HEK293 (cell line): Measurements from ENCODE around the gene NAALADL2.

Source experiments
- CTCF ChIA-PET: fragments of 350-600 bp; formaldehyde crosslinking; extraction: SDS; loops from one replicate; lab custom pipeline; 2021; ENCODE audit warnings: antibody characterized with exemption; lab: Yijun Ruan, JAX
- POLR2A ChIA-PET: fragments of 300-600 bp; formaldehyde crosslinking; extraction: SDS; loops from one replicate; lab custom pipeline; 2020; ENCODE audit warnings: antibody characterized with exemption, inconsistent platforms; lab: Yijun Ruan, JAX
- H3K27ac ChIP-seq: fragments of 200-500 bp; sonication (Bioruptor generic); 2 replicates; pipeline ENCODE4 v1.5.1; 2014; ENCODE audit warnings: low read depth, low read length, control low read depth, inconsistent platforms; ENCODE audit errors: extremely low read depth
- H3K36me3 ChIP-seq, 2 experiments: fragments of 200-500 bp in 1 of 2; sonication (Bioruptor generic) in 1 of 2; 1 replicate in 1 of 2; 2 replicates in 1 of 2; pipeline ENCODE4 v1.5.1; 2014 to 2017; ENCODE audit warnings: inconsistent platforms in 2 of 2, low read length in 2 of 2; ENCODE audit not compliant: control insufficient read depth in 2 of 2, insufficient read depth in 1 of 2
- H3K4me1 ChIP-seq: fragments of 200-500 bp; sonication (Bioruptor generic); 2 replicates; pipeline ENCODE4 v1.5.1; 2014; ENCODE audit warnings: mild to moderate bottlenecking, low read length, inconsistent platforms; ENCODE audit not compliant: control insufficient read depth, insufficient read depth
- H3K4me3 ChIP-seq: 2 replicates; pipeline ENCODE4 v1.5.1; 2011; ENCODE audit warnings: low read depth, mild to moderate bottlenecking, control low read depth, low read length, moderate library complexity
- H3K9me3 ChIP-seq: fragments of 200-500 bp; sonication (Bioruptor generic); 2 replicates; pipeline ENCODE4 v1.5.1; 2014; ENCODE audit warnings: low read depth, low read length, inconsistent platforms; ENCODE audit not compliant: control insufficient read depth, insufficient read depth
- FEZF1 ChIP-seq: fragments of 450-650 bp; formaldehyde crosslinking; IDR thresholded peaks from 2 replicates; pipeline ENCODE4 v1.5.1; 2016; ENCODE audit warnings: missing biosample characterization, missing genetic modification characterization
- GLI4 ChIP-seq: fragments of 450-650 bp; formaldehyde crosslinking; IDR thresholded peaks from 2 replicates; pipeline ENCODE4 v1.5.1; 2016; ENCODE audit warnings: missing biosample characterization, missing genetic modification characterization
- IKZF3 ChIP-seq: fragments of 450-650 bp; IDR thresholded peaks from 2 replicates; pipeline ENCODE4 v1.5.0; 2018; ENCODE audit warnings: missing biosample characterization, mild to moderate bottlenecking, missing genetic modification characterization, moderate library complexity
- INSM2 ChIP-seq: fragments of 450-650 bp; formaldehyde crosslinking; IDR thresholded peaks from 2 replicates; pipeline ENCODE4 v1.5.1; 2016; ENCODE audit warnings: missing biosample characterization, missing genetic modification characterization
- KLF1 ChIP-seq: fragments of 450-650 bp; formaldehyde crosslinking; IDR thresholded peaks from 2 replicates; pipeline ENCODE4 v1.5.1; 2016; ENCODE audit warnings: missing biosample characterization, missing genetic modification characterization
- MZF1 ChIP-seq: fragments of 450-650 bp; formaldehyde crosslinking; IDR thresholded peaks from 2 replicates; pipeline ENCODE4 v1.5.1; 2017; ENCODE audit warnings: missing biosample characterization, missing genetic modification characterization, borderline replicate concordance
- SALL2 ChIP-seq: fragments of 450-650 bp; formaldehyde crosslinking; IDR thresholded peaks from 2 replicates; pipeline ENCODE4 v1.5.0; 2017; ENCODE audit warnings: missing biosample characterization, mild to moderate bottlenecking, missing genetic modification characterization, borderline replicate concordance
- ZBTB1 ChIP-seq: fragments of 450-650 bp; formaldehyde crosslinking; IDR thresholded peaks from 2 replicates; pipeline ENCODE4 v1.5.1; 2016; ENCODE audit warnings: missing biosample characterization, missing genetic modification characterization
- ZBTB7A ChIP-seq: fragments of 450-650 bp; formaldehyde crosslinking; IDR thresholded peaks from 2 replicates; pipeline ENCODE4 v1.5.1; 2016; ENCODE audit warnings: low read depth, missing biosample characterization, missing genetic modification characterization
- ZFP69B ChIP-seq: fragments of 450-650 bp; formaldehyde crosslinking; IDR thresholded peaks from 2 replicates; pipeline ENCODE4 v1.5.1; 2016; ENCODE audit warnings: missing biosample characterization, missing genetic modification characterization
- ZNF175 ChIP-seq: fragments of 450-650 bp; formaldehyde crosslinking; IDR thresholded peaks from 2 replicates; pipeline ENCODE4 v1.5.1; 2016; ENCODE audit warnings: missing biosample characterization, missing genetic modification characterization
- ZNF473 ChIP-seq: fragments of 450-650 bp; formaldehyde crosslinking; IDR thresholded peaks from 2 replicates; pipeline ENCODE4 v1.5.1; 2017; ENCODE audit warnings: missing biosample characterization, missing genetic modification characterization
- ZNF529 ChIP-seq: fragments of 450-650 bp; formaldehyde crosslinking; IDR thresholded peaks from 2 replicates; pipeline ENCODE4 v1.5.1; 2017; ENCODE audit warnings: missing genetic modification characterization, missing biosample characterization; ENCODE audit not compliant: insufficient replicate concordance
- ZNF548 ChIP-seq: fragments of 450-650 bp; formaldehyde crosslinking; IDR thresholded peaks from 2 replicates; pipeline ENCODE4 v1.5.1; 2016; ENCODE audit warnings: missing biosample characterization, missing genetic modification characterization
- ZNF549 ChIP-seq: fragments of 450-650 bp; IDR thresholded peaks from 2 replicates; pipeline ENCODE4 v1.5.1; 2018; ENCODE audit warnings: missing biosample characterization, missing genetic modification characterization, mild to moderate bottlenecking, inconsistent platforms, moderate library complexity
- ZNF600 ChIP-seq: fragments of 450-650 bp; formaldehyde crosslinking; IDR thresholded peaks from 2 replicates; pipeline ENCODE4 v1.5.1; 2016; ENCODE audit warnings: missing biosample characterization, missing genetic modification characterization
- ZNF830 ChIP-seq: fragments of 450-650 bp; IDR thresholded peaks from 2 replicates; pipeline ENCODE4 v1.5.0; 2018; ENCODE audit warnings: missing biosample characterization, missing genetic modification characterization, low read depth, mild to moderate bottlenecking, moderate library complexity
- TF ChIP-seq, protein P1 (sequence below): fragments of 450-650 bp; formaldehyde crosslinking; IDR thresholded peaks from 2 replicates; pipeline ENCODE4 v1.5.1; 2017; ENCODE audit warnings: missing biosample characterization, missing genetic modification characterization
- TF ChIP-seq, protein P2 (sequence below): fragments of 450-650 bp; formaldehyde crosslinking; IDR thresholded peaks from 2 replicates; pipeline ENCODE4 v1.5.1; 2017; ENCODE audit warnings: missing biosample characterization, missing genetic modification characterization
- TF ChIP-seq, protein P3 (sequence below): fragments of 450-650 bp; formaldehyde crosslinking; IDR thresholded peaks from 2 replicates; pipeline ENCODE4 v1.5.1; 2016; ENCODE audit warnings: missing biosample characterization, missing genetic modification characterization

The NAALADL2 gene

DNA sequence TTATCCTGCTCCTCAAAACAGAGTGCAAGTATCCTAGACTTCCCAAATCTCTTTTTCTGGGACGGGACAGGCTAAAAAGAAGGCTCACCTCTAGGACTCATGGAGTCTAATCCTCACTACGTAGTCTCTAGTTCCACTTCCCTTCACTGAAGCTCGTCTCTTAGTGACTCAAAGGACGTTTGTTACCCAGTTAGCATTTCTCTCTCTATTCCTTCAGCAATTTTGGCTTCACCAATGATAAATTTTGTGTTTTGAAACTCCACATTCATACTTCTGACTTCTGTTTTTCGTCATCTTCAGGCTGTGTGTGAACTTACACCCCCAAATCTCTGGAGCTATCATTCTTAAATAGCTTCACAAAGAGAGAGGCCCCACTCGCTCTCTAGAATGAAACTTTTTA lies 627.1 kb downstream of the NAALADL2 start:
- Histone ChIP-seq H3K36me3 (no peaks in the 10 kb centered on the region), H3K4me1 (no peaks in the 10 kb centered on the region), H3K27ac (no peak overlapping the region), H3K4me3 (no peak overlapping the region), H3K9me3 (no peaks in the 10 kb centered on the region)
- CTCF ChIA-PET = no interaction called here
- POLR2A ChIA-PET = no interaction called here
- TF ChIP-seq ZNF600 (tag by site-specific recombination) = no peak
- no peak for TF ChIP-seq ZBTB1 (tag by site-specific recombination)
- no peak for TF ChIP-seq FEZF1 (tag by site-specific recombination)
- TF ChIP-seq, protein P1, sequence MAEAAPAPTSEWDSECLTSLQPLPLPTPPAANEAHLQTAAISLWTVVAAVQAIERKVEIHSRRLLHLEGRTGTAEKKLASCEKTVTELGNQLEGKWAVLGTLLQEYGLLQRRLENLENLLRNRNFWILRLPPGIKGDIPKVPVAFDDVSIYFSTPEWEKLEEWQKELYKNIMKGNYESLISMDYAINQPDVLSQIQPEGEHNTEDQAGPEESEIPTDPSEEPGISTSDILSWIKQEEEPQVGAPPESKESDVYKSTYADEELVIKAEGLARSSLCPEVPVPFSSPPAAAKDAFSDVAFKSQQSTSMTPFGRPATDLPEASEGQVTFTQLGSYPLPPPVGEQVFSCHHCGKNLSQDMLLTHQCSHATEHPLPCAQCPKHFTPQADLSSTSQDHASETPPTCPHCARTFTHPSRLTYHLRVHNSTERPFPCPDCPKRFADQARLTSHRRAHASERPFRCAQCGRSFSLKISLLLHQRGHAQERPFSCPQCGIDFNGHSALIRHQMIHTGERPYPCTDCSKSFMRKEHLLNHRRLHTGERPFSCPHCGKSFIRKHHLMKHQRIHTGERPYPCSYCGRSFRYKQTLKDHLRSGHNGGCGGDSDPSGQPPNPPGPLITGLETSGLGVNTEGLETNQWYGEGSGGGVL (tag by site-specific recombination) = no peak
- no peak for TF ChIP-seq KLF1 (tag by site-specific recombination)

DNA sequence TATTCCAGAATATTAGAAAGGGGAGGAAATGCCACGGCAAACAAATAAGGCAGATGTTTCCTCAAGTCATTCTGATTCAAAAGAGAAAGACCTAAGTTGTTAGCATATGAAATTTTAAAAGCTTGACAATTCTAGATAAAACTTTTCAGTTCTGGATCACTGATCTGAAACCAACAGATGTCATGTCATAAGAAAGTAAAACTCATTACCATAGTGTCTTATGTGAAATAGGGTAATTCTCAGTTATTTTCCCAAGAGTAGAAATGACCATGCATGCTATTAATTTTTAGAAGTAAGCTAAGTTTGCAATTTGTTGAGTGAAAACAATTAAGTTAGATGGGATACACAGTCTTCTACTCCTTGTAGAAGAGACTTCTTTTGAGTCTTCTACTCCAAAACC lies 630.3 kb downstream of the NAALADL2 start:
- TF ChIP-seq ZNF175 (no peak), IKZF3 (tag by site-specific recombination) (no peak), SALL2 (tag by site-specific recombination) (no peak), GLI4 (tag by site-specific recombination) (no peak), MZF1 (tag by site-specific recombination) (no peak), ZFP69B (tag by site-specific recombination) (no peak), ZNF473 (tag by site-specific recombination) (no peak), ZNF830 (tag by site-specific recombination) (no peak), ZNF548 (tag by site-specific recombination) (no peak), ZNF529 (tag by site-specific recombination) (no peak), ZNF549 (tag by site-specific recombination) (no peak), ZBTB7A (no peak), INSM2 (no peak)
- TF ChIP-seq, protein P2, sequence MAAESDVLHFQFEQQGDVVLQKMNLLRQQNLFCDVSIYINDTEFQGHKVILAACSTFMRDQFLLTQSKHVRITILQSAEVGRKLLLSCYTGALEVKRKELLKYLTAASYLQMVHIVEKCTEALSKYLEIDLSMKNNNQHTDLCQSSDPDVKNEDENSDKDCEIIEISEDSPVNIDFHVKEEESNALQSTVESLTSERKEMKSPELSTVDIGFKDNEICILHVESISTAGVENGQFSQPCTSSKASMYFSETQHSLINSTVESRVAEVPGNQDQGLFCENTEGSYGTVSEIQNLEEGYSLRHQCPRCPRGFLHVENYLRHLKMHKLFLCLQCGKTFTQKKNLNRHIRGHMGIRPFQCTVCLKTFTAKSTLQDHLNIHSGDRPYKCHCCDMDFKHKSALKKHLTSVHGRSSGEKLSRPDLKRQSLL (tag by site-specific recombination) = no peak
- TF ChIP-seq, protein P3, sequence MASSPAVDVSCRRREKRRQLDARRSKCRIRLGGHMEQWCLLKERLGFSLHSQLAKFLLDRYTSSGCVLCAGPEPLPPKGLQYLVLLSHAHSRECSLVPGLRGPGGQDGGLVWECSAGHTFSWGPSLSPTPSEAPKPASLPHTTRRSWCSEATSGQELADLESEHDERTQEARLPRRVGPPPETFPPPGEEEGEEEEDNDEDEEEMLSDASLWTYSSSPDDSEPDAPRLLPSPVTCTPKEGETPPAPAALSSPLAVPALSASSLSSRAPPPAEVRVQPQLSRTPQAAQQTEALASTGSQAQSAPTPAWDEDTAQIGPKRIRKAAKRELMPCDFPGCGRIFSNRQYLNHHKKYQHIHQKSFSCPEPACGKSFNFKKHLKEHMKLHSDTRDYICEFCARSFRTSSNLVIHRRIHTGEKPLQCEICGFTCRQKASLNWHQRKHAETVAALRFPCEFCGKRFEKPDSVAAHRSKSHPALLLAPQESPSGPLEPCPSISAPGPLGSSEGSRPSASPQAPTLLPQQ (tag by site-specific recombination) = no peak
- Histone ChIP-seq H3K9me3 (no peaks in the 10 kb centered on the region), H3K4me1 (no peaks in the 10 kb centered on the region), H3K4me3 (no peak overlapping the region), H3K27ac (no peak overlapping the region), H3K36me3 (no peaks in the 10 kb centered on the region)
- CTCF ChIA-PET = no interaction called here
- POLR2A ChIA-PET = no interaction called here
